H9 (cell line): ENCODE data around the gene OTUD4. TPM values are rescaled to one million over a fixed set of nuclear protein-coding genes. Genes with fewer than 3 reads are reported as not detected.

ENCODE experiments used
- DNase-seq: peaks from one replicate; pipeline ENCODE4 v3.0.0-alpha.2; 2017
- H2AFZ ChIP-seq: one replicate; pipeline ENCODE4 v1.6.1; 2013; ENCODE audit warnings: mild to moderate bottlenecking, low read length, control low read depth, moderate library complexity
- H2AK5ac ChIP-seq: 2 replicates; pipeline ENCODE4 v1.6.1; 2013; ENCODE audit warnings: low read length, control low read depth, mixed read lengths; ENCODE audit not compliant: insufficient read length
- H2BK120ac ChIP-seq: one replicate; pipeline ENCODE4 v1.6.1; 2013; ENCODE audit warnings: low read depth, mild to moderate bottlenecking, low read length, control low read depth, inconsistent platforms; ENCODE audit not compliant: poor library complexity, severe bottlenecking
- H2BK12ac ChIP-seq: 2 replicates; pipeline ENCODE4 v1.6.1; 2013; ENCODE audit warnings: low read length, control low read depth, mixed read lengths, low read depth; ENCODE audit not compliant: insufficient read length
- H2BK15ac ChIP-seq: 2 replicates; pipeline ENCODE4 v1.6.1; 2013; ENCODE audit warnings: low read depth, low read length, control low read depth
- H2BK20ac ChIP-seq: one replicate; pipeline ENCODE4 v1.6.1; 2013; ENCODE audit warnings: low read depth, mild to moderate bottlenecking, low read length, control low read depth, inconsistent platforms; ENCODE audit not compliant: poor library complexity, severe bottlenecking
- H2BK5ac ChIP-seq: 2 replicates; pipeline ENCODE4 v1.6.1; 2013; ENCODE audit warnings: low read length, control low read depth, mixed read lengths; ENCODE audit not compliant: insufficient read length
- H3K14ac ChIP-seq: 2 replicates; pipeline ENCODE4 v1.6.1; 2013; ENCODE audit warnings: low read length, control low read depth; ENCODE audit not compliant: insufficient read depth
- H3K18ac ChIP-seq: 2 replicates; pipeline ENCODE4 v1.6.1; 2013; ENCODE audit warnings: low read depth, mild to moderate bottlenecking, mixed read lengths, low read length, control low read depth; ENCODE audit not compliant: insufficient read length
- H3K23ac ChIP-seq: 2 replicates; pipeline ENCODE4 v1.6.1; 2013; ENCODE audit warnings: low read length, control low read depth, mixed read lengths, low read depth; ENCODE audit not compliant: insufficient read length
- H3K23me2 ChIP-seq: 2 replicates; pipeline ENCODE4 v1.6.1; 2013; ENCODE audit warnings: low read depth, mild to moderate bottlenecking, mixed read lengths, low read length, control low read depth; ENCODE audit not compliant: insufficient read length, poor library complexity, severe bottlenecking
- H3K27ac ChIP-seq: 2 replicates; pipeline ENCODE4 v1.5.1; 2013; ENCODE audit warnings: low read length, control low read depth, mixed read lengths, low read depth; ENCODE audit not compliant: insufficient read length
- H3K27me3 ChIP-seq: 2 replicates; pipeline ENCODE4 v1.6.1; 2013; ENCODE audit warnings: low read length, control low read depth, inconsistent platforms; ENCODE audit not compliant: insufficient read depth
- H3K4ac ChIP-seq: 2 replicates; pipeline ENCODE4 v1.6.1; 2013; ENCODE audit warnings: low read depth, mild to moderate bottlenecking, control low read depth, inconsistent platforms, low read length, moderate library complexity
- H3K4me1 ChIP-seq: 2 replicates; pipeline ENCODE4 v1.6.1; 2013; ENCODE audit warnings: low read length, control low read depth, inconsistent platforms; ENCODE audit not compliant: insufficient read depth
- H3K4me2 ChIP-seq: 2 replicates; pipeline ENCODE4 v1.6.1; 2013; ENCODE audit warnings: low read length, control low read depth, mixed read lengths; ENCODE audit not compliant: insufficient read length, insufficient read depth
- H3K56ac ChIP-seq: 2 replicates; pipeline ENCODE4 v1.6.1; 2013; ENCODE audit warnings: low read depth, mild to moderate bottlenecking, mixed read lengths, low read length, control low read depth; ENCODE audit not compliant: insufficient read length
- H3K79me1 ChIP-seq: 2 replicates; pipeline ENCODE4 v1.6.1; 2013; ENCODE audit warnings: low read depth, mild to moderate bottlenecking, moderate library complexity, low read length, control low read depth, inconsistent platforms; ENCODE audit not compliant: insufficient read depth, poor library complexity, severe bottlenecking
- H3K79me2 ChIP-seq: 2 replicates; pipeline ENCODE4 v1.6.1; 2013; ENCODE audit warnings: low read length, control low read depth, inconsistent platforms; ENCODE audit not compliant: insufficient read depth
- H3K9ac ChIP-seq: 2 replicates; pipeline ENCODE4 v1.6.1; 2013; ENCODE audit warnings: low read length, control low read depth, mixed read lengths; ENCODE audit not compliant: insufficient read length; ENCODE audit errors: extremely low read depth
- H3K9me3 ChIP-seq: one replicate; pipeline ENCODE4 v1.6.1; 2013; ENCODE audit warnings: low read depth, low read length, inconsistent platforms; ENCODE audit not compliant: control insufficient read depth
- H3T11ph ChIP-seq: one replicate; pipeline ENCODE4 v1.6.1; 2013; ENCODE audit warnings: mild to moderate bottlenecking, low read length, control low read depth, inconsistent platforms
- H4K20me1 ChIP-seq: one replicate; pipeline ENCODE4 v1.6.1; 2013; ENCODE audit not compliant: control insufficient read depth, insufficient read length, insufficient read depth
- H4K5ac ChIP-seq: 2 replicates; pipeline ENCODE4 v1.6.1; 2013; ENCODE audit warnings: low read depth, mild to moderate bottlenecking, mixed read lengths, low read length, control low read depth; ENCODE audit not compliant: insufficient read length
- H4K8ac ChIP-seq: replicated peaks from 2 replicates; pipeline ENCODE4 v1.6.1; 2013; ENCODE audit warnings: low read length, control low read depth, mixed read lengths, low read depth; ENCODE audit not compliant: insufficient read length
- H4K91ac ChIP-seq: 2 replicates; pipeline ENCODE4 v1.6.1; 2013; ENCODE audit warnings: low read depth, mild to moderate bottlenecking, moderate library complexity, mixed read lengths, low read length, control low read depth; ENCODE audit not compliant: insufficient read length
- H3K27ac Mint-ChIP-seq, 3 experiments: 2 replicates in 2 of 3; 3 replicates in 1 of 3; pipeline ENCODE4 v1.8.0; 2020 to 2021; ENCODE audit warnings: mixed read lengths in 3 of 3, mild to moderate bottlenecking in 1 of 3, moderate library complexity in 1 of 3
- H3K27me3 Mint-ChIP-seq: 2 replicates; pipeline ENCODE4 v1.8.0; 2021; ENCODE audit warnings: low read depth, mild to moderate bottlenecking, moderate library complexity, mixed read lengths
- H3K36me3 Mint-ChIP-seq, 3 experiments: 2 replicates in 2 of 3; 3 replicates in 1 of 3; pipeline ENCODE4 v1.8.0; 2020 to 2021; ENCODE audit warnings: low read depth in 3 of 3, mixed read lengths in 3 of 3; ENCODE audit not compliant: insufficient read depth in 1 of 3
- H3K4me1 Mint-ChIP-seq, 2 experiments: 2 replicates each; pipeline ENCODE4 v1.8.0; 2020; ENCODE audit warnings: mixed read lengths in 2 of 2
- H3K4me3 Mint-ChIP-seq, 2 experiments: 2 replicates in 1 of 2; 3 replicates in 1 of 2; pipeline ENCODE4 v1.8.0; 2020 to 2021; ENCODE audit warnings: mild to moderate bottlenecking in 2 of 2, mixed read lengths in 2 of 2, moderate library complexity in 1 of 2
- H3K9me3 Mint-ChIP-seq, 2 experiments: 2 replicates in 1 of 2; 3 replicates in 1 of 2; pipeline ENCODE4 v1.8.0; 2020; ENCODE audit warnings: mild to moderate bottlenecking in 2 of 2, mixed read lengths in 2 of 2, moderate library complexity in 1 of 2
- WGBS: extraction: QIAGEN DNeasy Blood & Tissue Kit; methylation state at CpG from one replicate; pipeline ENCODE4 v1.1.7; 2013; ENCODE audit warnings: missing lambda C conversion rate, low lambda C conversion rate, mixed read lengths; ENCODE audit not compliant: insufficient read length; ENCODE audit errors: extremely low coverage; 5-methylcytosine and 5-hydroxymethylcytosine counted together
- total RNA-seq: library from RNA; stranded (reverse); gene quantifications from 2 replicates; pipeline ENCODE4 v1.2.1, GENCODE V29; 2021
- TF ChIP-seq, protein P1 (sequence below): fragments of 200-600 bp; sonication (generic); conservative IDR thresholded peaks from 3 replicates; pipeline ENCODE4 v1.8.0; 2021; ENCODE audit warnings: antibody characterized with exemption, mild to moderate bottlenecking

The OTUD4 gene
- total RNA-seq, 1 experiment from 2014 or later, result 59.0 TPM

DNA sequence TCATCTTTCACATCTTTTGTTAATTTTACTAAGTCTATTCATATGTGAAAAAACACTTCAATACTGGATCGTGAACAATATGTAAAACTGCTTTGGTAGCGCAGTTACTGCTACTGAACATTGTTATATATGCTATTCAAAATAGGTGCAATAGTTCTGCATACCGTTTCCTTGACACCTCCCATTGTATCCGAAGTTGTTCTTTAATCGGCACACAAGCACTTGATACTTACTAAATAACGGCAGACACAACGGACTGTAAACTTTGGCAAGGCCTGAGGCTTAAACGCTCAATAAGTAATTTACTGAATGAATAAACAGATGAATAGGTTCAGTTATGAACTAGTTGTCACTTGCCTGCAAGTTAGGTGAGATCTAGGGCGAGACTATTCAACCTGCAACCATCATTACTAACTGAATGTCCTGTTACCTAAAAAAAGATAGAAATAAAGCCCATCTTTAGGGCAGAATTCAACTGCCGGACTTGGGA lies 83.0 kb downstream of the OTUD4 start:
- H3K79me2 ChIP-seq, result peaks cover 35% of the 10 kb centered on the region
- H2BK120ac ChIP-seq, result no peak overlapping the region
- no peak overlapping the region for H3T11ph ChIP-seq
- H3K4me1 ChIP-seq, result no peaks in the 10 kb centered on the region
- no peak overlapping the region for H3K23ac ChIP-seq
- peak overlapping the region; percentile 70 for H4K8ac ChIP-seq
- no peak overlapping the region for H4K5ac ChIP-seq
- H3K9ac ChIP-seq, result peak overlapping the region; percentile 98
- no peaks in the 10 kb centered on the region for H3K27me3 Mint-ChIP-seq
- H3K4me1 Mint-ChIP-seq, result peaks cover 10 to 15% of the 10 kb centered on the region in 2 experiments
- DNase-seq, result no peak
- peaks cover 30 to 33% (median 33%) of the 10 kb centered on the region in 3 experiments for H3K36me3 Mint-ChIP-seq
- H2BK12ac ChIP-seq, result no peak overlapping the region
- TF ChIP-seq, protein P1, sequence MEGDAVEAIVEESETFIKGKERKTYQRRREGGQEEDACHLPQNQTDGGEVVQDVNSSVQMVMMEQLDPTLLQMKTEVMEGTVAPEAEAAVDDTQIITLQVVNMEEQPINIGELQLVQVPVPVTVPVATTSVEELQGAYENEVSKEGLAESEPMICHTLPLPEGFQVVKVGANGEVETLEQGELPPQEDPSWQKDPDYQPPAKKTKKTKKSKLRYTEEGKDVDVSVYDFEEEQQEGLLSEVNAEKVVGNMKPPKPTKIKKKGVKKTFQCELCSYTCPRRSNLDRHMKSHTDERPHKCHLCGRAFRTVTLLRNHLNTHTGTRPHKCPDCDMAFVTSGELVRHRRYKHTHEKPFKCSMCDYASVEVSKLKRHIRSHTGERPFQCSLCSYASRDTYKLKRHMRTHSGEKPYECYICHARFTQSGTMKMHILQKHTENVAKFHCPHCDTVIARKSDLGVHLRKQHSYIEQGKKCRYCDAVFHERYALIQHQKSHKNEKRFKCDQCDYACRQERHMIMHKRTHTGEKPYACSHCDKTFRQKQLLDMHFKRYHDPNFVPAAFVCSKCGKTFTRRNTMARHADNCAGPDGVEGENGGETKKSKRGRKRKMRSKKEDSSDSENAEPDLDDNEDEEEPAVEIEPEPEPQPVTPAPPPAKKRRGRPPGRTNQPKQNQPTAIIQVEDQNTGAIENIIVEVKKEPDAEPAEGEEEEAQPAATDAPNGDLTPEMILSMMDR, result no peak; the same call in 2 of the 3 replicates
- no peak overlapping the region for H2BK5ac ChIP-seq
- H3K9me3 Mint-ChIP-seq, result peaks cover 3 to 8% of the 10 kb centered on the region in 2 experiments; a peak in 2 of 5 replicates
- H3K9me3 ChIP-seq, result no peaks in the 10 kb centered on the region
- H2AK5ac ChIP-seq, result no peak overlapping the region
- no peaks in the 10 kb centered on the region for H3K27me3 ChIP-seq
- H2BK20ac ChIP-seq, result no peak overlapping the region
- no peaks in the 10 kb centered on the region for H4K20me1 ChIP-seq
- peak overlapping the region; percentile 95 for H3K4me2 ChIP-seq
- H3K4ac ChIP-seq, result no peak overlapping the region
- no peak overlapping the region for H3K56ac ChIP-seq
- H3K79me1 ChIP-seq, result peaks cover 7% of the 10 kb centered on the region
- H3K27ac ChIP-seq, result peak overlapping the region; percentile 86
- no CpG with 5 or more reads among the region's 10 CpGs for WGBS
- no peak overlapping the region for H2BK15ac ChIP-seq
- no peak overlapping the region for H2AFZ ChIP-seq
- no peak overlapping the region; the same call in 1 of the 2 replicates for H3K14ac ChIP-seq
- peak overlapping the region; percentile 98 to 100 (median 99) for H3K27ac Mint-ChIP-seq
- no peak overlapping the region for H4K91ac ChIP-seq
- no peak overlapping the region for H3K18ac ChIP-seq
- H3K23me2 ChIP-seq, result peaks cover 5% of the 10 kb centered on the region
- H3K4me3 Mint-ChIP-seq, result peak overlapping the region; percentile 98 to 99
